ENCODE measurements around the gene GREM2. TPM values are rescaled to one million over a fixed set of nuclear protein-coding genes. Genes with fewer than 3 reads are reported as not detected.

The GREM2 gene
- total RNA-seq, 1 experiment from 2014 or later, result not detected

DNA sequence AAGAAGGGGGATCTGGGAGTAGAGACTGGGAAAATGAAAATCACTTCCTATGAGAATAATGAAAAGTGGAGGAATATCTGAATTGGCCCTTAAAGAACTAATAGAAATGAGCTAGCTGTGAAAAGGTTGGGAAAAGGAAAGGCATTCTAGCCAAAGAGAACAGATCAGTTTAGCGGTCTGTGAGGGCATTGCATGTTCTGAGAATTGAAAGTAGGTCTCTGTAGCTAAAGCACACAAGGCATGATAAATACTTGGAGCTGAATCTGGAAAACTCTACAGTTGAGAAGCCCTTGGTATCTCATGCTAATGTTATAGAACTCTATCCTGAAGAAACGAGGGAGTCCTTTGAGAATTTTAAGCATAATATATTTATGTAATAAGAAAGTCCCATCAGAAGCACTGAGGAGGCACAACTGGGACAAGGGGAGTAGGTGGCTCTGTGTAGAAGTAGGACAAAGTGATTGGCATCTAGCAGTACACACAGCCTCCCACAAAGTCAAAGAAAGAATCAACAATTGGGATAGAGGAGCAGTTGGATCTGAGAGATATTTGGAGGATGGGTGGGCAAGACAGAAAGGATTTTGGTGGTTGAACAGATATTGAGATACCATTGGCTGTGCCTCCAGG lies 78.7 kb downstream of the GREM2 start:
- no peaks in the 10 kb centered on the region for H3K36me3 ChIP-seq (ENCODE audit: insufficient read depth, low read length)
- no peak overlapping the region for H2AFZ ChIP-seq (ENCODE audit: low read length)
- no peaks in the 10 kb centered on the region for H4K20me1 ChIP-seq (ENCODE audit: insufficient read depth, low read depth, low read length)
- H3K9ac ChIP-seq (ENCODE audit: low read length), result no peak overlapping the region
- H3K9me2 ChIP-seq (replicated peaks; ENCODE audit: insufficient read depth, low read length), result no peaks in the 10 kb centered on the region
- H3K79me2 ChIP-seq (ENCODE audit: low read length), result no peaks in the 10 kb centered on the region
- H3K9me3 ChIP-seq (ENCODE audit: low read length), result no peaks in the 10 kb centered on the region
- no peak overlapping the region for H3K4me3 ChIP-seq (ENCODE audit: low read length)
- no peak overlapping the region for H3K4me2 ChIP-seq (ENCODE audit: low read depth, low read length, poor library complexity, severe bottlenecking)
- H3K27me3 ChIP-seq (ENCODE audit: low read length), result no peaks in the 10 kb centered on the region
- no peak for DNase-seq
- H3K27ac ChIP-seq (ENCODE audit: low read length), result no peak overlapping the region
- no peaks in the 10 kb centered on the region for H3K4me1 ChIP-seq (ENCODE audit: low read length)

- no peak overlapping the region for H3K4me3 ChIP-seq (ENCODE audit: low read length)
- no peak overlapping the region for H3K4me2 ChIP-seq (ENCODE audit: low read depth, low read length, poor library complexity, severe bottlenecking)
- no peaks in the 10 kb centered on the region for H3K36me3 ChIP-seq (ENCODE audit: insufficient read depth, low read length)
- no peak for DNase-seq
- no peak overlapping the region for H3K9ac ChIP-seq (ENCODE audit: low read length)
- H3K9me2 ChIP-seq (replicated peaks; ENCODE audit: insufficient read depth, low read length), result no peaks in the 10 kb centered on the region
- H3K79me2 ChIP-seq (ENCODE audit: low read length), result no peaks in the 10 kb centered on the region
- H4K20me1 ChIP-seq (ENCODE audit: insufficient read depth, low read depth, low read length), result no peaks in the 10 kb centered on the region
- H3K9me3 ChIP-seq (ENCODE audit: low read length), result no peaks in the 10 kb centered on the region
- H3K4me1 ChIP-seq (ENCODE audit: low read length), result no peaks in the 10 kb centered on the region
- H3K27me3 ChIP-seq (ENCODE audit: low read length), result no peaks in the 10 kb centered on the region
- H2AFZ ChIP-seq (ENCODE audit: low read length), result no peak overlapping the region
- no peak overlapping the region for H3K27ac ChIP-seq (ENCODE audit: low read length)
Measured at GRCh38 chr1:240528591-240528990, 83.4 kb downstream of the GREM2 start.

DNA sequence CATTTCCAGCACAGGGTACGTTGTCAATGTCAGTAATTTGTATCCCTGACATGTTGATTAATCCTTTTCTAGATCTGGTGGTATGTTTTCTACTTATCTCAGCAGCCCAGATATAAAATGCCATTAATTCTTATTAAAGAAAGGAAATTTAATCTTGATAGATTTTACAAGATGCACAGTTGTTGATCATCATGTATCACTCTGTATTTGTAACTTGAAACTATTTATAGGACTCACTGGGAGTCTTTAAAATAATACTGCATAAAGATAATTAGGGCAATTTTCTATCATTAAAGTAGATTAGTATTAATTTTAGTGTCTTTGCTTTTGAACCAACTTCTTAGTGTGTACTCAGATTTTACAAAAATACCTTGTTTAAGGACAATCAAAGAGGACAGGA lies 84.9 kb downstream of the GREM2 start:
- H3K9me2 ChIP-seq (replicated peaks; ENCODE audit: insufficient read depth, low read length), result no peaks in the 10 kb centered on the region
- no peak for DNase-seq
- H3K79me2 ChIP-seq (ENCODE audit: low read length), result no peaks in the 10 kb centered on the region
- no peaks in the 10 kb centered on the region for H3K9me3 ChIP-seq (ENCODE audit: low read length)
- no peaks in the 10 kb centered on the region for H3K4me1 ChIP-seq (ENCODE audit: low read length)
- H3K27me3 ChIP-seq (ENCODE audit: low read length), result no peaks in the 10 kb centered on the region
- H3K36me3 ChIP-seq (ENCODE audit: insufficient read depth, low read length), result no peaks in the 10 kb centered on the region
- no peak overlapping the region for H3K27ac ChIP-seq (ENCODE audit: low read length)
- H2AFZ ChIP-seq (ENCODE audit: low read length), result no peak overlapping the region
- no peak overlapping the region for H3K9ac ChIP-seq (ENCODE audit: low read length)
- no peak overlapping the region for H3K4me3 ChIP-seq (ENCODE audit: low read length)
- H3K4me2 ChIP-seq (ENCODE audit: low read depth, low read length, poor library complexity, severe bottlenecking), result no peak overlapping the region
- H4K20me1 ChIP-seq (ENCODE audit: insufficient read depth, low read depth, low read length), result no peaks in the 10 kb centered on the region

DNA sequence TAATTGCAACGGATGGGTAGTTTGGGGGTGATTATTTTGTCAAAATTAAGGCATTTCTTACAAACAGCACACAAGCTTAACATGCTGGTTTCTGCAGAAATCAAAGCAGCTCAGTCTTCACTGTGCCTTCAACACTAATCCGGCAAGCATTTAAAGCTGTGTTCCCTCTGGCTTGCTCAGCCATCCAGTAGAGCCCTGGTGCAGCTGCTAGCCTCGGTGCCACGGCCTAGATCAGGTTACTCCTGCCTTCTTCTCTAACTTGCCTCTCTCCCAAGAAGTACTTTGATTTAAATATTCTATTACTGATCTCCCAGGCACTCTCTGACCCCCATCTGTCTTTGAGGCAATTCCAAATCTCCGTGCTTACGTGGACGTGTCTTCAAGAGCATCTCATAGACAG lies 85.6 kb downstream of the GREM2 start:
- Histone ChIP-seq H3K27ac (ENCODE audit: low read length) (no peak overlapping the region), H3K9ac (ENCODE audit: low read length) (no peak overlapping the region), H3K4me2 (ENCODE audit: low read depth, low read length, poor library complexity, severe bottlenecking) (no peak overlapping the region), H3K9me2 (replicated peaks; ENCODE audit: insufficient read depth, low read length) (no peaks in the 10 kb centered on the region), H3K27me3 (ENCODE audit: low read length) (no peaks in the 10 kb centered on the region), H2AFZ (ENCODE audit: low read length) (no peak overlapping the region), H3K36me3 (ENCODE audit: insufficient read depth, low read length) (no peaks in the 10 kb centered on the region), H3K9me3 (ENCODE audit: low read length) (no peaks in the 10 kb centered on the region), H3K4me1 (ENCODE audit: low read length) (no peaks in the 10 kb centered on the region), H3K79me2 (ENCODE audit: low read length) (no peaks in the 10 kb centered on the region), H3K4me3 (ENCODE audit: low read length) (no peak overlapping the region), H4K20me1 (ENCODE audit: insufficient read depth, low read depth, low read length) (no peaks in the 10 kb centered on the region)
- DNase-seq, result no peak

- Histone ChIP-seq H4K20me1 (ENCODE audit: insufficient read depth, low read depth, low read length) (no peaks in the 10 kb centered on the region), H2AFZ (ENCODE audit: low read length) (no peak overlapping the region), H3K4me3 (ENCODE audit: low read length) (no peak overlapping the region), H3K9me3 (ENCODE audit: low read length) (no peaks in the 10 kb centered on the region), H3K4me2 (ENCODE audit: low read depth, low read length, poor library complexity, severe bottlenecking) (no peak overlapping the region), H3K4me1 (ENCODE audit: low read length) (no peaks in the 10 kb centered on the region), H3K79me2 (ENCODE audit: low read length) (no peaks in the 10 kb centered on the region), H3K27ac (ENCODE audit: low read length) (no peak overlapping the region), H3K27me3 (ENCODE audit: low read length) (no peaks in the 10 kb centered on the region), H3K36me3 (ENCODE audit: insufficient read depth, low read length) (no peaks in the 10 kb centered on the region), H3K9me2 (replicated peaks; ENCODE audit: insufficient read depth, low read length) (no peaks in the 10 kb centered on the region), H3K9ac (ENCODE audit: low read length) (no peak overlapping the region)
- no peak for DNase-seq
Measured at GRCh38 chr1:240524356-240525069, 87.4 kb downstream of the GREM2 start.

DNA sequence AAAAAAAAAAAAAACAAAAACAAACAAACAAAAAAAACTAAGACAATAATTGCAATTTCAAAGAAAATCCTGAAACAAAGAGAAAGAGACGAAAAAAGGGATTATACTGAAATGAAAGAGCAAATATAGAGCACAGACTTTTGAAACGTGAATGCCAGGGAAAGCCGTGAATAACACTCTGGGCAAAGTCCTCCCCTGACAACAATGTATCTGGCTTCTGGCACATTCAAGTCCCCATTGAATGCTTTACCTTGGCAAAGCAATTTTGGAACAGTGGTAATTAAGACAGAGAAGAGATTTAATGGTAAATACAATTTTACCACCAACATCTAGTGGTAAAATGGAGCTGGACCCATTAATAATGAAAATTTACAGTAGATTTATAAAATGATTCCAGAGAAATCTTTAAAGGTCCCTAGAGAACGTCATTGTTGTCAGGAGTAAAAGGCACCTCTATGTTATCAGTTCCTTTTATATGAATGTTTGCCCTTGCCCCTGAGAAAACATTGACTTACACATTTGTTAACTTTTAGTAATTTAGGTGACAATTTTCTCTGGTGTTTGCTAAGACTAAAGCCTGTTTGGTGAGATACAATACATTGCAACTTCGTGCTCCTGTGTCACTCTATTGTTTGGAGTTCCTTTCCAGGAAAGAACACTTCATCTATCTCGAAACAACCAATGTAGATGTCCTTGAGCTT lies 89.7 kb downstream of the GREM2 start:
- no peaks in the 10 kb centered on the region for H3K9me3 ChIP-seq (ENCODE audit: low read length)
- H3K4me2 ChIP-seq (ENCODE audit: low read depth, low read length, poor library complexity, severe bottlenecking), result no peak overlapping the region
- H3K9me2 ChIP-seq (replicated peaks; ENCODE audit: insufficient read depth, low read length), result no peaks in the 10 kb centered on the region
- no peak overlapping the region for H3K4me3 ChIP-seq (ENCODE audit: low read length)
- no peaks in the 10 kb centered on the region for H3K79me2 ChIP-seq (ENCODE audit: low read length)
- H3K27me3 ChIP-seq (ENCODE audit: low read length), result no peaks in the 10 kb centered on the region
- no peaks in the 10 kb centered on the region for H3K4me1 ChIP-seq (ENCODE audit: low read length)
- H2AFZ ChIP-seq (ENCODE audit: low read length), result no peak overlapping the region
- no peak overlapping the region for H3K27ac ChIP-seq (ENCODE audit: low read length)
- no peak overlapping the region for H3K9ac ChIP-seq (ENCODE audit: low read length)
- H4K20me1 ChIP-seq (ENCODE audit: insufficient read depth, low read depth, low read length), result no peaks in the 10 kb centered on the region
- no peaks in the 10 kb centered on the region for H3K36me3 ChIP-seq (ENCODE audit: insufficient read depth, low read length)
- DNase-seq, result no peak

DNA sequence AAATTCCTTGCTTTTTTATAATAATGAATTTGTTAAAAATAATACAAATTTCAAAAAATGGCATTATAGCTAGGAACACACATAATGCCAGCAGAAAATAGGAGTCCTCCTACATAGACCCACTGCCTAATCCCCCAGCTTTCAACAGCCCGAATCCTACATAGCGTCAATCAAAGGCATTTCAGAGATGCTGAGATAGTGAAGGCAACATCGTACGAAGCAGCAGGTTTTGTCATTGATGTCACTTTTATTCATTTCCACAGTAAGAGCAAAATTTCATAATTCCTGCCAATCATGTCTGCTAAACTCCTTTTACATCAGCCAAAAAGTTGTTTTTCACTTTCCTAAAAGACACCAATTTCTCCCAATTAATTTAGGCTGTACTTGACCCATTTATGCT lies 94.1 kb downstream of the GREM2 start:
- Histone ChIP-seq H4K20me1 (ENCODE audit: insufficient read depth, low read depth, low read length) (no peaks in the 10 kb centered on the region), H3K4me3 (ENCODE audit: low read length) (no peak overlapping the region), H3K27ac (ENCODE audit: low read length) (no peak overlapping the region), H3K9me3 (ENCODE audit: low read length) (no peaks in the 10 kb centered on the region), H2AFZ (ENCODE audit: low read length) (no peak overlapping the region), H3K79me2 (ENCODE audit: low read length) (no peaks in the 10 kb centered on the region), H3K27me3 (ENCODE audit: low read length) (no peaks in the 10 kb centered on the region), H3K36me3 (ENCODE audit: insufficient read depth, low read length) (no peaks in the 10 kb centered on the region), H3K4me2 (ENCODE audit: low read depth, low read length, poor library complexity, severe bottlenecking) (no peak overlapping the region), H3K9me2 (replicated peaks; ENCODE audit: insufficient read depth, low read length) (no peaks in the 10 kb centered on the region), H3K9ac (ENCODE audit: low read length) (no peak overlapping the region), H3K4me1 (ENCODE audit: low read length) (no peaks in the 10 kb centered on the region)
- DNase-seq, result no peak

GRCh38 chr1:240516069-240516468 lies 95.9 kb downstream of the GREM2 start:
- no peaks in the 10 kb centered on the region for H3K9me2 ChIP-seq (replicated peaks; ENCODE audit: insufficient read depth, low read length)
- H3K79me2 ChIP-seq (ENCODE audit: low read length), result no peaks in the 10 kb centered on the region
- no peak overlapping the region for H2AFZ ChIP-seq (ENCODE audit: low read length)
- H3K36me3 ChIP-seq (ENCODE audit: insufficient read depth, low read length), result no peaks in the 10 kb centered on the region
- no peaks in the 10 kb centered on the region for H3K4me1 ChIP-seq (ENCODE audit: low read length)
- no peaks in the 10 kb centered on the region for H4K20me1 ChIP-seq (ENCODE audit: insufficient read depth, low read depth, low read length)
- no peaks in the 10 kb centered on the region for H3K27me3 ChIP-seq (ENCODE audit: low read length)
- H3K27ac ChIP-seq (ENCODE audit: low read length), result no peak overlapping the region
- no peaks in the 10 kb centered on the region for H3K9me3 ChIP-seq (ENCODE audit: low read length)
- no peak for DNase-seq
- H3K9ac ChIP-seq (ENCODE audit: low read length), result no peak overlapping the region
- no peak overlapping the region for H3K4me2 ChIP-seq (ENCODE audit: low read depth, low read length, poor library complexity, severe bottlenecking)
- H3K4me3 ChIP-seq (ENCODE audit: low read length), result no peak overlapping the region
